Neural cell (in vitro differentiated cells): ENCODE measurements around the gene VSIG8. TPM values are rescaled to one million over a fixed set of nuclear protein-coding genes. Genes with fewer than 3 reads are reported as not detected.

Experiments
- H2AFZ ChIP-seq: fragments of 200-600, 300-800 bp; sonication (generic), shearing (Covaris generic); 2 replicates; pipeline ENCODE4 v1.6.0; 2014; ENCODE audit warnings: low read depth, mild to moderate bottlenecking, antibody characterized with exemption, low read length, moderate library complexity
- H3F3A ChIP-seq: fragments of 200-600 bp; shearing (Covaris generic); 2 replicates; pipeline ENCODE4 v1.6.1; 2016; ENCODE audit warnings: mild to moderate bottlenecking, moderate library complexity, mixed read lengths, antibody characterized with exemption, low read length; ENCODE audit not compliant: insufficient read depth, poor library complexity, severe bottlenecking
- H3K27ac ChIP-seq: fragments of 200-600, 300-800 bp; sonication (generic), shearing (Covaris generic); 2 replicates; pipeline ENCODE4 v1.5.1; 2014; ENCODE audit warnings: mild to moderate bottlenecking, low read length, moderate library complexity
- H3K27me3 ChIP-seq: fragments of 300-800, 200-600 bp; sonication (generic), shearing (Covaris generic); 2 replicates; pipeline ENCODE4 v1.6.0; 2014; ENCODE audit warnings: mild to moderate bottlenecking, low read depth, low read length, moderate library complexity; ENCODE audit not compliant: insufficient read depth
- H3K36me3 ChIP-seq: fragments of 300-800, 200-600 bp; sonication (generic), shearing (Covaris generic); 2 replicates; pipeline ENCODE4 v1.5.1; 2014; ENCODE audit warnings: mild to moderate bottlenecking, antibody characterized with exemption, low read length, moderate library complexity; ENCODE audit not compliant: insufficient read depth
- H3K4me2 ChIP-seq: fragments of 300-800, 200-600 bp; sonication (generic), shearing (Covaris generic); 2 replicates; pipeline ENCODE4 v1.6.0; 2014; ENCODE audit warnings: mild to moderate bottlenecking, low read length
- H3K4me3 ChIP-seq: fragments of 300-800, 200-600 bp; sonication (generic), shearing (Covaris generic); 2 replicates; pipeline ENCODE4 v1.5.1; 2014; ENCODE audit warnings: mild to moderate bottlenecking, low read length, moderate library complexity
- H3K79me2 ChIP-seq: fragments of 200-600 bp; shearing (Covaris generic); replicated peaks from 2 replicates; pipeline ENCODE4 v1.6.0; 2014; ENCODE audit warnings: mild to moderate bottlenecking, low read length, moderate library complexity; ENCODE audit not compliant: insufficient read depth
- H3K9ac ChIP-seq: fragments of 300-800, 200-600 bp; sonication (generic), shearing (Covaris generic); 2 replicates; pipeline ENCODE4 v1.6.1; 2016; ENCODE audit warnings: mild to moderate bottlenecking, low read length, mixed read lengths
- H3K9me2 ChIP-seq: fragments of 200-600 bp; shearing (Covaris generic); 2 replicates; pipeline ENCODE4 v1.6.1; 2016; ENCODE audit warnings: mild to moderate bottlenecking, low read length, mixed read lengths; ENCODE audit not compliant: insufficient read depth
- H3K9me3 ChIP-seq: fragments of 200-600, 300-800 bp; sonication (generic), shearing (Covaris generic); 2 replicates; pipeline ENCODE4 v1.6.1; 2016; ENCODE audit warnings: mild to moderate bottlenecking, mixed run types, low read length, moderate library complexity, mixed read lengths
- H4K20me1 ChIP-seq: fragments of 200-600 bp; shearing (Covaris generic); 2 replicates; pipeline ENCODE4 v1.6.1; 2016; ENCODE audit warnings: mild to moderate bottlenecking, mixed run types; ENCODE audit not compliant: insufficient read depth
- EP300 ChIP-seq: fragments of 450-650 bp; conservative IDR thresholded peaks from 2 replicates; pipeline ENCODE4 v1.6.1; 2014; ENCODE audit warnings: antibody characterized with exemption, mild to moderate bottlenecking, moderate library complexity; ENCODE audit not compliant: poor library complexity, severe bottlenecking
- EZH2 ChIP-seq: fragments of 200-600, 300-800 bp; shearing (Covaris generic), sonication (generic); IDR thresholded peaks from 2 replicates; pipeline ENCODE4 v1.6.1; 2014; ENCODE audit warnings: antibody characterized with exemption, low read length, borderline replicate concordance, mild to moderate bottlenecking; ENCODE audit not compliant: insufficient read depth, poor library complexity, severe bottlenecking
- MXI1 ChIP-seq: fragments of 450-650 bp; conservative IDR thresholded peaks from 2 replicates; pipeline ENCODE4 v1.6.1; 2014; ENCODE audit warnings: antibody characterized with exemption, mild to moderate bottlenecking; ENCODE audit not compliant: poor library complexity, severe bottlenecking
- POLR2AphosphoS5 ChIP-seq: IDR thresholded peaks from 2 replicates; pipeline ENCODE4 v1.6.1; 2012
- RAD21 ChIP-seq: fragments of 450-650 bp; conservative IDR thresholded peaks from 2 replicates; pipeline ENCODE4 v1.6.1; 2014; ENCODE audit warnings: antibody characterized with exemption, mild to moderate bottlenecking, moderate library complexity
- SMC3 ChIP-seq: fragments of 450-650 bp; conservative IDR thresholded peaks from 2 replicates; pipeline ENCODE4 v1.6.1; 2014; ENCODE audit warnings: antibody characterized with exemption, mild to moderate bottlenecking, moderate library complexity; ENCODE audit not compliant: poor library complexity
- TAF1 ChIP-seq: IDR thresholded peaks from 2 replicates; pipeline ENCODE4 v1.6.1; 2012; ENCODE audit warnings: low read depth
- polyA plus RNA-seq: library from polyadenylated mRNA; depleted of rRNA; stranded (reverse); fragments of >200 nt; gene quantifications from 2 replicates; pipeline ENCODE4 v1.2.3, GENCODE V29; 2014
- TF ChIP-seq, protein P1 (sequence below): fragments of 450-650 bp; IDR thresholded peaks from 2 replicates; pipeline ENCODE4 v1.5.1; 2014; ENCODE audit warnings: antibody characterized with exemption, mild to moderate bottlenecking, moderate library complexity; ENCODE audit not compliant: poor library complexity, severe bottlenecking
- TF ChIP-seq, protein P2 (sequence below): IDR thresholded peaks from 2 replicates; pipeline ENCODE4 v1.6.1; 2012; ENCODE audit warnings: borderline replicate concordance

The VSIG8 gene
- polyA plus RNA-seq, 1 donor from 2014 or later: 0.37 TPM

DNA sequence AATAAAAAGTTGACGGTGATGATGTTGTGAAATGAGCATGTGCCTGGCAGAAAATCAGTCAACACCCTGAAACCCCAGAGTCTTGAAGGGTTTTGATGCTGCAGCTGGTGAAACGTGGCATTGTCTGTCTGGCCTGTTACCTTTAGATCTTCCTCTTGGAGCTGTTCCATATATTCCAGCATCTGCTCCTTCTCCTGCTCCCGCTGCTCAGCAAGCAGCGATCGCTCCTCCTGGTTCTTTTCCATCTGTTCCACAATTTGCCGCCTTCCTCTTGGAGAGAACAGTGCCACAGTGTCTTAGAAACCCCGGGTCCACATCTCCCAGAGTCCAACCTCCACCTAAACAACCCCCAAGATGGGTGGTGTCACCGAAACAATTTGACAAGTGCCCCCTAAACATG lies 21.8 kb upstream of the VSIG8 start:
- H3F3A ChIP-seq: no peaks in the 10 kb centered on the region
- H4K20me1 ChIP-seq: no peaks in the 10 kb centered on the region

DNA sequence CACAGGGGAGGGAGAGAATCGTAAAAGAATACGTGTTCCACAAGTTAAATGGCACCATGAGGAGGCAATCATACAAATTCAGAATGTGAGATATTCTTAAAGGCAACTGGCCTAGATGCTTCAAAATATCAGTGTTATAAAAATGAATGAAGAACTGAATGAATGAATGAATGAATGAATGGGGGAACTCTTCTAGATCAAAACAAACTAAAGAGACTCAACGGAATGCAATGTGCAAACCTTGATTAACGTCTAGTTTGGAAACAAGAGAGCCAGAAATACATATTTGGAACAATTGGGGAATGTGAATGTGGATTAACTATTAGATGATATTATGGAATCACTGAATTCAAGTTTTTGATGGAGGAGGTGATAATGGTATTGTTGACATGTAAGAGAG lies 20.7 kb upstream of the VSIG8 start:
- no peaks in the 10 kb centered on the region for H3K27me3 ChIP-seq
- no peak overlapping the region for H3K4me2 ChIP-seq

More for the DNA sequence above, 21.8 kb upstream of the VSIG8 start:
- no peaks in the 10 kb centered on the region for H3K27me3 ChIP-seq
- H3K4me2 ChIP-seq: no peak overlapping the region
- no peak overlapping the region for H3K9ac ChIP-seq
- H3K27ac ChIP-seq: no peak overlapping the region
- no peaks in the 10 kb centered on the region for H3K9me2 ChIP-seq
- H3K79me2 ChIP-seq: no peaks in the 10 kb centered on the region
- H3K36me3 ChIP-seq: no peaks in the 10 kb centered on the region
- no peak overlapping the region for H3K4me3 ChIP-seq
- H3K9me3 ChIP-seq: no peaks in the 10 kb centered on the region
- H2AFZ ChIP-seq: no peak overlapping the region
- TF ChIP-seq RAD21 (no peak), TAF1 (no peak)

DNA sequence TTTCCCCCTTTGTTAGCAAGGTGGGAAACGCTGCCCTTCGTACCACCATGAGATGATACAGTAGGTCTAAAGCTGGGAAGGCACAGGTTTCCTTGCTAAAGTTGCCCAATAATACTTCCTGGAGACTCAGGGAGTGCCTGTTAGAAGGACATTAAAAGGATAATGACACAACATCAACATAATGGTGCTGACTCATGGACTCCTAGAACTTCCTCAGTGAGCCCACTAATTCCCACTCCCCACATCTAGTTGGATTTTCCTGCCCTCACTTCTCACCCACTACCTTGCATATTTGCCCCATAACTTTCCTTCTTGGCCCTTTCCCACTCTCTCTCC lies 20.0 kb upstream of the VSIG8 start:
- H4K20me1 ChIP-seq: no peaks in the 10 kb centered on the region
- no peaks in the 10 kb centered on the region for H3K9me3 ChIP-seq
- no peak for TF ChIP-seq EP300
- TF ChIP-seq, protein P1, sequence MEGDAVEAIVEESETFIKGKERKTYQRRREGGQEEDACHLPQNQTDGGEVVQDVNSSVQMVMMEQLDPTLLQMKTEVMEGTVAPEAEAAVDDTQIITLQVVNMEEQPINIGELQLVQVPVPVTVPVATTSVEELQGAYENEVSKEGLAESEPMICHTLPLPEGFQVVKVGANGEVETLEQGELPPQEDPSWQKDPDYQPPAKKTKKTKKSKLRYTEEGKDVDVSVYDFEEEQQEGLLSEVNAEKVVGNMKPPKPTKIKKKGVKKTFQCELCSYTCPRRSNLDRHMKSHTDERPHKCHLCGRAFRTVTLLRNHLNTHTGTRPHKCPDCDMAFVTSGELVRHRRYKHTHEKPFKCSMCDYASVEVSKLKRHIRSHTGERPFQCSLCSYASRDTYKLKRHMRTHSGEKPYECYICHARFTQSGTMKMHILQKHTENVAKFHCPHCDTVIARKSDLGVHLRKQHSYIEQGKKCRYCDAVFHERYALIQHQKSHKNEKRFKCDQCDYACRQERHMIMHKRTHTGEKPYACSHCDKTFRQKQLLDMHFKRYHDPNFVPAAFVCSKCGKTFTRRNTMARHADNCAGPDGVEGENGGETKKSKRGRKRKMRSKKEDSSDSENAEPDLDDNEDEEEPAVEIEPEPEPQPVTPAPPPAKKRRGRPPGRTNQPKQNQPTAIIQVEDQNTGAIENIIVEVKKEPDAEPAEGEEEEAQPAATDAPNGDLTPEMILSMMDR: no peak
- no peak for TF ChIP-seq EZH2
- no peak for TF ChIP-seq TAF1
- no peak for TF ChIP-seq MXI1
- TF ChIP-seq POLR2AphosphoS5: no peak
- TF ChIP-seq RAD21: no peak
- H3K9me2 ChIP-seq: no peaks in the 10 kb centered on the region
- H3K79me2 ChIP-seq: no peaks in the 10 kb centered on the region
- H3K27me3 ChIP-seq: no peaks in the 10 kb centered on the region
- H3K9ac ChIP-seq: no peak overlapping the region
- no peaks in the 10 kb centered on the region for H3F3A ChIP-seq
- H3K4me3 ChIP-seq: no peak overlapping the region
- no peaks in the 10 kb centered on the region for H3K36me3 ChIP-seq
- no peak overlapping the region for H3K4me2 ChIP-seq
- H3K27ac ChIP-seq: no peak overlapping the region
- no peak overlapping the region for H2AFZ ChIP-seq

More for the DNA sequence above, 20.7 kb upstream of the VSIG8 start:
- H3K79me2 ChIP-seq: no peaks in the 10 kb centered on the region
- H4K20me1 ChIP-seq: no peaks in the 10 kb centered on the region
- no peak overlapping the region for H3K27ac ChIP-seq
- H3F3A ChIP-seq: no peaks in the 10 kb centered on the region
- H3K36me3 ChIP-seq: no peaks in the 10 kb centered on the region
- no peaks in the 10 kb centered on the region for H3K9me2 ChIP-seq
- no peak for TF ChIP-seq EP300
- no peak for TF ChIP-seq SMC3
- no peak for TF ChIP-seq RAD21
- TF ChIP-seq, protein P1: no peak
- no peak for TF ChIP-seq MXI1
- TF ChIP-seq, protein P2, sequence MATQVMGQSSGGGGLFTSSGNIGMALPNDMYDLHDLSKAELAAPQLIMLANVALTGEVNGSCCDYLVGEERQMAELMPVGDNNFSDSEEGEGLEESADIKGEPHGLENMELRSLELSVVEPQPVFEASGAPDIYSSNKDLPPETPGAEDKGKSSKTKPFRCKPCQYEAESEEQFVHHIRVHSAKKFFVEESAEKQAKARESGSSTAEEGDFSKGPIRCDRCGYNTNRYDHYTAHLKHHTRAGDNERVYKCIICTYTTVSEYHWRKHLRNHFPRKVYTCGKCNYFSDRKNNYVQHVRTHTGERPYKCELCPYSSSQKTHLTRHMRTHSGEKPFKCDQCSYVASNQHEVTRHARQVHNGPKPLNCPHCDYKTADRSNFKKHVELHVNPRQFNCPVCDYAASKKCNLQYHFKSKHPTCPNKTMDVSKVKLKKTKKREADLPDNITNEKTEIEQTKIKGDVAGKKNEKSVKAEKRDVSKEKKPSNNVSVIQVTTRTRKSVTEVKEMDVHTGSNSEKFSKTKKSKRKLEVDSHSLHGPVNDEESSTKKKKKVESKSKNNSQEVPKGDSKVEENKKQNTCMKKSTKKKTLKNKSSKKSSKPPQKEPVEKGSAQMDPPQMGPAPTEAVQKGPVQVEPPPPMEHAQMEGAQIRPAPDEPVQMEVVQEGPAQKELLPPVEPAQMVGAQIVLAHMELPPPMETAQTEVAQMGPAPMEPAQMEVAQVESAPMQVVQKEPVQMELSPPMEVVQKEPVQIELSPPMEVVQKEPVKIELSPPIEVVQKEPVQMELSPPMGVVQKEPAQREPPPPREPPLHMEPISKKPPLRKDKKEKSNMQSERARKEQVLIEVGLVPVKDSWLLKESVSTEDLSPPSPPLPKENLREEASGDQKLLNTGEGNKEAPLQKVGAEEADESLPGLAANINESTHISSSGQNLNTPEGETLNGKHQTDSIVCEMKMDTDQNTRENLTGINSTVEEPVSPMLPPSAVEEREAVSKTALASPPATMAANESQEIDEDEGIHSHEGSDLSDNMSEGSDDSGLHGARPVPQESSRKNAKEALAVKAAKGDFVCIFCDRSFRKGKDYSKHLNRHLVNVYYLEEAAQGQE: no peak
- no peak for TF ChIP-seq POLR2AphosphoS5
- no peak for TF ChIP-seq TAF1
- TF ChIP-seq EZH2: no peak
- H2AFZ ChIP-seq: no peak overlapping the region
- no peak overlapping the region for H3K9ac ChIP-seq
- H3K4me3 ChIP-seq: no peak overlapping the region
- H3K9me3 ChIP-seq: no peaks in the 10 kb centered on the region
